Endothelial cell of umbilical vein (primary cell): Measurements from ENCODE around the gene CORO2B. TPM values are rescaled to one million over a fixed set of nuclear protein-coding genes. Genes with fewer than 3 reads are reported as not detected.

Experiments used
- BruUV-seq: library from RNA; stranded (reverse); fragments of 400-500 nt; replicated peaks from 2 replicates; lab custom pipeline; 2021; lab: Mats Ljungman, UMichigan
- CTCF ChIA-PET: fragments of 300-600, 350-600 bp; sonication (Branson Sonifier 250); formaldehyde crosslinking; loops from one replicate; lab custom pipeline; 2021; ENCODE audit warnings: antibody characterized with exemption, inconsistent platforms; lab: Charles Lee
- POLR2A ChIA-PET: fragments of 300-600, 350-600 bp; sonication (Branson Sonifier 250); formaldehyde crosslinking; loops from one replicate; lab custom pipeline; 2021; ENCODE audit warnings: antibody characterized with exemption, inconsistent platforms; lab: Charles Lee
- DNase-seq: peaks from one replicate; pipeline ENCODE4 v3.0.0-alpha.2; 2011; ENCODE audit warnings: low read depth, low spot score
- FAIRE-seq: peaks from 2 replicates; lab custom pipeline; 2011; peaks lifted over from hg19 to GRCh38; lab: Jason Lieb, UNC
- H2AFZ ChIP-seq: 2 replicates; pipeline ENCODE4 v1.6.0; 2012; ENCODE audit warnings: low read depth, low read length, control low read depth, inconsistent platforms
- H3K27ac ChIP-seq: 2 replicates; pipeline ENCODE4 v1.5.1; 2011; ENCODE audit warnings: low read depth, mild to moderate bottlenecking, control low read depth, low read length, moderate library complexity; ENCODE audit not compliant: insufficient read depth
- H3K27me3 ChIP-seq, 2 experiments: 2 replicates each; pipeline versions ENCODE4 v1.6.0 to v1.6.1; 2011; ENCODE audit warnings: low read length in 2 of 2, mixed read lengths in 1 of 2; ENCODE audit not compliant: control insufficient read depth in 2 of 2, insufficient read depth in 2 of 2
- H3K36me3 ChIP-seq, 2 experiments: 2 replicates in 1 of 2; 3 replicates in 1 of 2; pipeline ENCODE4 v1.5.1; 2011; ENCODE audit warnings: low read length in 2 of 2, mild to moderate bottlenecking in 1 of 2, moderate library complexity in 1 of 2; ENCODE audit not compliant: control insufficient read depth in 2 of 2, insufficient read depth in 2 of 2; ENCODE audit errors: extremely low read depth in 1 of 2
- H3K4me1 ChIP-seq: 3 replicates; pipeline ENCODE4 v1.5.1; 2011; ENCODE audit warnings: mild to moderate bottlenecking, low read length; ENCODE audit not compliant: control insufficient read depth, insufficient read depth; ENCODE audit errors: extremely low read depth
- H3K4me2 ChIP-seq: 2 replicates; pipeline ENCODE4 v1.6.1; 2011; ENCODE audit warnings: low read length, control low read depth, mixed read lengths; ENCODE audit not compliant: insufficient read depth
- H3K4me3 ChIP-seq, 3 experiments: fragments of 200-600 bp in 1 of 3; sonication (generic), shearing (Covaris generic) in 1 of 3; replicated peaks in 1 of 3; 2 replicates each; pipeline ENCODE4 v1.5.1; 2011 to 2016; ENCODE audit warnings: control low read depth in 3 of 3, low read length in 3 of 3, mild to moderate bottlenecking in 2 of 3, inconsistent platforms in 1 of 3, low read depth in 1 of 3, moderate library complexity in 1 of 3; ENCODE audit not compliant: insufficient read depth in 1 of 3
- H3K79me2 ChIP-seq: 2 replicates; pipeline ENCODE4 v1.6.0; 2012; ENCODE audit warnings: low read length, inconsistent platforms; ENCODE audit not compliant: control insufficient read depth, insufficient read depth
- H3K9ac ChIP-seq: replicated peaks from 2 replicates; pipeline ENCODE3; 2011; ENCODE audit warnings: low read length, control low read depth; ENCODE audit not compliant: insufficient read depth; ENCODE audit errors: extremely low read depth
- H3K9me1 ChIP-seq: replicated peaks from 3 replicates; pipeline ENCODE4 v1.6.0; 2011; ENCODE audit warnings: mild to moderate bottlenecking, low read length; ENCODE audit not compliant: control insufficient read depth, insufficient read depth; ENCODE audit errors: extremely low read depth
- H3K9me3 ChIP-seq: replicated peaks from 2 replicates; pipeline ENCODE4 v1.5.1; 2012; ENCODE audit warnings: low read length, inconsistent platforms; ENCODE audit not compliant: control insufficient read depth, insufficient read depth
- H4K20me1 ChIP-seq: replicated peaks from 2 replicates; pipeline ENCODE3; 2011; ENCODE audit warnings: mild to moderate bottlenecking, low read length; ENCODE audit not compliant: control insufficient read depth, insufficient read depth; ENCODE audit errors: extremely low read depth
- CTCF ChIP-seq, 2 donors: IDR thresholded peaks; 1 replicate in 1 of 2; 2 replicates in 1 of 2; pipeline ENCODE4 v1.5.1; 2011; ENCODE audit warnings: low read length in 2 of 2, mild to moderate bottlenecking in 2 of 2, moderate library complexity in 2 of 2, control low read depth in 1 of 2, inconsistent platforms in 1 of 2, low read depth in 1 of 2; ENCODE audit not compliant: insufficient read depth in 1 of 2; ENCODE audit errors: extremely low read depth in 1 of 2
- EZH2 ChIP-seq: IDR thresholded peaks from 2 replicates; pipeline ENCODE4 v1.6.1; 2012; ENCODE audit warnings: borderline replicate concordance, low read depth, mild to moderate bottlenecking, moderate library complexity, low read length, inconsistent platforms; ENCODE audit not compliant: severe bottlenecking
- FOS ChIP-seq: IDR thresholded peaks from 2 replicates; pipeline ENCODE4 v1.6.1; 2011; ENCODE audit warnings: mild to moderate bottlenecking, low read length, moderate library complexity, borderline replicate concordance; ENCODE audit not compliant: insufficient read depth
- GATA2 ChIP-seq: IDR thresholded peaks from 2 replicates; pipeline ENCODE4 v1.7.0; 2011; ENCODE audit warnings: low read depth, mild to moderate bottlenecking, moderate library complexity, mixed read lengths, low read length; ENCODE audit not compliant: insufficient read length, insufficient read depth
- JUN ChIP-seq: IDR thresholded peaks from 2 replicates; pipeline ENCODE4 v1.6.1; 2011; ENCODE audit warnings: borderline replicate concordance, low read depth; ENCODE audit not compliant: insufficient read length, insufficient read depth
- MYC ChIP-seq: IDR thresholded peaks from one replicate; pipeline ENCODE4 v1.6.1; 2011; ENCODE audit warnings: mild to moderate bottlenecking, low read depth, low read length
- POLR2A ChIP-seq: IDR thresholded peaks from 2 replicates; pipeline ENCODE4 v1.6.1; 2012; ENCODE audit warnings: low read depth, mild to moderate bottlenecking, control low read depth, low read length
- POLR2AphosphoS5 ChIP-seq: IDR thresholded peaks from 2 replicates; pipeline ENCODE4 v1.6.1; 2012; ENCODE audit warnings: low read depth, mild to moderate bottlenecking, control low read depth, low read length, moderate library complexity; ENCODE audit not compliant: insufficient read depth
- dilution Hi-C: fragments of 300-500 bp; cut with MboI; formaldehyde crosslinking; loops from one replicate; pipeline ENCODE4 v1.15.0; 2019; ENCODE audit warnings: low sequenced_read_pairs; ENCODE audit not compliant: extremely low pct_ligation_motif_present
- intact Hi-C: fragments of 100-400 bp; cut with micrococcal nuclease; formaldehyde crosslinking; loops from one replicate; pipeline ENCODE4 v1.10.0; 2022
- polyA plus RNA-seq, 4 experiments: library from polyadenylated mRNA; depleted of rRNA in 3 of 4; stranded (reverse) in 3 of 4; unstranded in 1 of 4; fragments of >200 nt; gene quantifications; 2 replicates each; pipeline versions ENCODE4 v1.2.1 to v1.2.3, GENCODE V29; 2011 to 2012; ENCODE audit warnings: missing spikeins in 1 of 4
- total RNA-seq: library from RNA; stranded (reverse); gene quantifications from 2 replicates; pipeline ENCODE4 v1.2.3, GENCODE V29; 2021
- TF ChIP-seq, protein P1 (sequence below): IDR thresholded peaks from 2 replicates; pipeline ENCODE4 v1.6.1; 2011; ENCODE audit not compliant: insufficient read depth, insufficient read length

CORO2B gene
- total and polyA plus RNA-seq, 2 donors (not counting 3 experiments of a cell fraction or from before 2014, with no cell fraction given), result 2.4 to 3.7 TPM

GRCh38 chr15:68776477-68777270 lies 197.9 kb downstream of the CORO2B start:
- DNase-seq, result no peak
- H3K9me3 ChIP-seq, result no peaks in the 10 kb centered on the region
- H2AFZ ChIP-seq, result no peak overlapping the region
- H3K4me2 ChIP-seq, result no peak overlapping the region
- dilution Hi-C loops (no loop called here), intact Hi-C loops (no loop called here)
- TF ChIP-seq JUN (no peak), GATA2 (no peak), CTCF (IDR thresholded peaks at IDR 0.05; ENCODE audit: extremely low read depth in 1 of 2, insufficient read depth in 1 of 2, low read depth in 1 of 2, low read length in 2 of 2) (no peak), FOS (no peak), POLR2AphosphoS5 (no peak), POLR2A (no peak), MYC (no peak), EZH2 (no peak)
- TF ChIP-seq, protein P1, sequence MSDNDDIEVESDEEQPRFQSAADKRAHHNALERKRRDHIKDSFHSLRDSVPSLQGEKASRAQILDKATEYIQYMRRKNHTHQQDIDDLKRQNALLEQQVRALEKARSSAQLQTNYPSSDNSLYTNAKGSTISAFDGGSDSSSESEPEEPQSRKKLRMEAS, result no peak
- no TSS peak for BruUV-seq
- H3K9ac ChIP-seq, result no peak overlapping the region
- H4K20me1 ChIP-seq, result no peaks in the 10 kb centered on the region
- H3K4me1 ChIP-seq, result peaks cover 4% of the 10 kb centered on the region
- H3K4me3 ChIP-seq, result no peak overlapping the region
- FAIRE-seq, result no peak
- no peaks in the 10 kb centered on the region for H3K27me3 ChIP-seq
- H3K79me2 ChIP-seq, result no peaks in the 10 kb centered on the region
- CTCF ChIA-PET, result no interaction called here
- no peak overlapping the region for H3K27ac ChIP-seq
- H3K9me1 ChIP-seq, result no peaks in the 10 kb centered on the region
- POLR2A ChIA-PET, result interaction anchor here (0.5 to 0.6 kb wide), 2 partner anchors 31 to 52 kb away, joined by 3 read pairs; no protein-coding TSS in a partner anchor
- peaks cover 10 to 14% of the 10 kb centered on the region in 2 experiments for H3K36me3 ChIP-seq

Other genes starting within 250 kb of the CORO2B start
- gene ITGA11, start 146.8 kb upstream of the CORO2B start, total RNA-seq, result 0.18 and 0.58 TPM in 2 replicates
- gene ITGA11, start 146.8 kb upstream of the CORO2B start, polyA plus RNA-seq, result 0.83 and 1.0 TPM in 2 replicates
- 169 and 179 TPM in 2 replicates for gene ANP32A, start 241.9 kb downstream of the CORO2B start, total RNA-seq
- gene ANP32A, start 241.9 kb downstream of the CORO2B start, polyA plus RNA-seq, result 29.4 and 37.9 TPM in 2 replicates